Measurements from ENCODE around the gene NUP43. TPM values are rescaled to one million over a fixed set of nuclear protein-coding genes. Genes with fewer than 3 reads are reported as not detected.

Gene NUP43
- total RNA-seq, 1 donor from 2014 or later = 70.8 TPM

Other genes with a start within 250 kb of the NUP43 start
- 20.4 and 20.5 TPM in 2 replicates for gene PPIL4, start 200.5 kb downstream of the NUP43 start, total RNA-seq
- 17.6 and 19.0 TPM in 2 replicates for gene GINM1, start 180.2 kb downstream of the NUP43 start, total RNA-seq
- 18.9 and 20.8 TPM in 2 replicates for gene KATNA1, start 97.8 kb downstream of the NUP43 start, total RNA-seq
- 27.8 and 28.4 TPM in 2 replicates for gene LATS1, start 28.4 kb downstream of the NUP43 start, total RNA-seq
- 112 TPM in 2 replicates for gene PCMT1, start 3.2 kb upstream of the NUP43 start, total RNA-seq
- gene LRP11, start 117.8 kb upstream of the NUP43 start, total RNA-seq = 3.6 and 4.3 TPM in 2 replicates
- not detected in 2 replicates for gene RAET1E, start 151.6 kb upstream of the NUP43 start, total RNA-seq
- gene RAET1G, start 176.6 kb upstream of the NUP43 start, total RNA-seq = not detected in 2 replicates
- 0.14 and 0.18 TPM in 2 replicates for gene ULBP2, start 195.5 kb upstream of the NUP43 start, total RNA-seq
- gene ULBP1, start 217.4 kb upstream of the NUP43 start, total RNA-seq = 0.41 and 0.48 TPM in 2 replicates

Data from activated T-helper 2 cell treated with anti-CD3 and anti-CD28 coated beads, Interferon-gamma antibody, Interleukin-2, Interleukin-4, amounts not matched to agents 10 μg/mL and 5 μg/mL and 100 μg/mL, durations not matched to agents 14 hours and 24 hours and 36 hours (primary cell).